B cell (primary cell): ENCODE data around the gene CAMK2D. TPM values are rescaled to one million over a fixed set of nuclear protein-coding genes. Genes with fewer than 3 reads are reported as not detected.

Source experiments
- ATAC-seq: fragments of 200-7000 bp; cut with Tn5 transposase; one replicate; pipeline ENCODE4 v1.10.0; 2021; ENCODE audit warnings: low read depth, mild to moderate bottlenecking, moderate number of reproducible peaks, moderate library complexity
- CTCF ChIA-PET: fragments of 350-600 bp; sonication (Branson Sonifier 250); formaldehyde crosslinking; loops from one replicate; lab custom pipeline; 2021; ENCODE audit warnings: antibody characterized with exemption, inconsistent platforms; lab: Charles Lee
- POLR2A ChIA-PET: fragments of 350-600 bp; sonication (Branson Sonifier 250); formaldehyde crosslinking; loops from one replicate; lab custom pipeline; 2021; ENCODE audit warnings: antibody characterized with exemption; lab: Charles Lee
- DNase-seq: peaks from one replicate; pipeline ENCODE4 v3.0.0; 2013
- H2AFZ ChIP-seq: 2 replicates; pipeline ENCODE4 v1.6.1; 2012; ENCODE audit warnings: mild to moderate bottlenecking, low read depth, low read length; ENCODE audit not compliant: insufficient read depth, poor library complexity, severe bottlenecking
- H3K27ac ChIP-seq, 2 donors: 1 replicate in 1 of 2; 2 replicates in 1 of 2; pipeline ENCODE4 v1.5.1; 2012 to 2013; ENCODE audit warnings: low read length in 2 of 2, mild to moderate bottlenecking in 2 of 2, moderate library complexity in 1 of 2
- H3K27me3 ChIP-seq, 4 experiments: fragments of 200-600 bp in 1 of 4; sonication (generic) in 1 of 4; replicated peaks in 1 of 4; 1 replicate in 2 of 4; 2 replicates in 2 of 4; pipeline versions ENCODE4 v1.6.1 to v1.7.0; 2013 to 2016; ENCODE audit warnings: low read length in 3 of 4, mild to moderate bottlenecking in 2 of 4, mixed read lengths in 1 of 4, moderate library complexity in 1 of 4; ENCODE audit not compliant: insufficient read depth in 4 of 4, control insufficient read depth in 3 of 4; ENCODE audit errors: control extremely low read depth in 1 of 4
- H3K36me3 ChIP-seq, 2 experiments: replicated peaks in 1 of 2; 1 replicate in 1 of 2; 2 replicates in 1 of 2; pipeline versions ENCODE4 v1.6.1 to v1.7.1; 2013; ENCODE audit warnings: low read length in 1 of 2; ENCODE audit not compliant: insufficient read depth in 2 of 2, control insufficient read depth in 1 of 2; ENCODE audit errors: control extremely low read depth in 1 of 2, extremely low read depth in 1 of 2
- H3K4me1 ChIP-seq, 2 donors: fragments of 200-600 bp in 1 of 2; sonication (generic) in 1 of 2; 1 replicate in 1 of 2; 2 replicates in 1 of 2; pipeline versions ENCODE4 v1.5.1 to v1.6.1; 2013 to 2017; ENCODE audit warnings: low read length in 2 of 2; ENCODE audit not compliant: control insufficient read depth in 2 of 2, insufficient read depth in 2 of 2
- H3K4me2 ChIP-seq: replicated peaks from 2 replicates; pipeline ENCODE3; 2012; ENCODE audit warnings: mild to moderate bottlenecking, low read depth, low read length; ENCODE audit not compliant: poor library complexity, severe bottlenecking
- H3K4me3 ChIP-seq, 5 experiments: fragments of 200-600 bp in 1 of 5; sonication (generic) in 1 of 5; 1 replicate in 3 of 5; 2 replicates in 2 of 5; pipeline versions ENCODE4 v1.5.1 to v1.7.0; 2011 to 2016; ENCODE audit warnings: low read length in 4 of 5, mild to moderate bottlenecking in 4 of 5, low read depth in 2 of 5, control low read depth in 1 of 5, moderate library complexity in 1 of 5; ENCODE audit not compliant: insufficient read depth in 1 of 5; ENCODE audit errors: control extremely low read depth in 1 of 5, extremely low read depth in 1 of 5
- H3K79me2 ChIP-seq: fragments of 200-600 bp; sonication (generic); one replicate; pipeline ENCODE4 v1.6.0; 2016; ENCODE audit warnings: low read length; ENCODE audit not compliant: control insufficient read depth, insufficient read depth
- H3K9ac ChIP-seq: fragments of 200-600 bp; sonication (generic); 2 replicates; pipeline ENCODE4 v1.6.1; 2017; ENCODE audit warnings: mild to moderate bottlenecking, low read length, moderate library complexity
- H3K9me3 ChIP-seq, 3 donors: one replicate each; pipeline versions ENCODE4 v1.6.1 to v1.7.1; 2013; ENCODE audit warnings: low read length in 2 of 3; ENCODE audit not compliant: control insufficient read depth in 2 of 3, insufficient read depth in 1 of 3; ENCODE audit errors: control extremely low read depth in 1 of 3
- H4K20me1 ChIP-seq: 2 replicates; pipeline ENCODE4 v1.6.0; 2012; ENCODE audit warnings: mild to moderate bottlenecking, low read length; ENCODE audit not compliant: insufficient read depth, control insufficient read depth, poor library complexity, severe bottlenecking
- H3K27ac Mint-ChIP-seq: one replicate; pipeline ENCODE4 v1.8.0; 2021; ENCODE audit warnings: mixed read lengths
- H3K27me3 Mint-ChIP-seq: one replicate; pipeline ENCODE4 v1.8.0; 2021; ENCODE audit warnings: mixed read lengths
- H3K4me1 Mint-ChIP-seq: one replicate; pipeline ENCODE4 v1.8.0; 2021; ENCODE audit warnings: mixed read lengths
- H3K4me3 Mint-ChIP-seq: one replicate; pipeline ENCODE4 v1.8.0; 2021; ENCODE audit warnings: mixed read lengths
- H3K9me3 Mint-ChIP-seq: one replicate; pipeline ENCODE4 v1.8.0; 2022; ENCODE audit warnings: mixed read lengths; ENCODE audit not compliant: insufficient read depth
- CTCF ChIP-seq: fragments of 200-600 bp; IDR thresholded peaks from one replicate; pipeline ENCODE4 v1.8.0; 2022; ENCODE audit warnings: antibody characterized with exemption, mild to moderate bottlenecking
- EZH2 ChIP-seq: IDR thresholded peaks from 2 replicates; pipeline ENCODE4 v1.6.1; 2012; ENCODE audit warnings: borderline replicate concordance, low read depth, mild to moderate bottlenecking, moderate library complexity, low read length; ENCODE audit not compliant: insufficient read depth, poor library complexity, severe bottlenecking
- whole genome bisulfite sequencing: methylation state at CpG from one replicate; pipeline ENCODE4 v1.1.5; 2013; ENCODE audit warnings: missing lambda C conversion rate; ENCODE audit not compliant: insufficient coverage; 5-methylcytosine and 5-hydroxymethylcytosine counted together
- intact Hi-C: fragments of 100-400 bp; cut with micrococcal nuclease; formaldehyde crosslinking; loops from one replicate; pipeline ENCODE4 v1.10.0; 2022
- polyA plus RNA-seq: library from polyadenylated mRNA; depleted of rRNA; stranded (reverse); fragments of >200 nt; gene quantifications from 2 replicates; pipeline ENCODE4 v1.2.3, GENCODE V29; 2012
- total RNA-seq, 2 donors: library from RNA; stranded (reverse); fragments of 120-200 nt in 1 of 2; gene quantifications; 1 replicate in 1 of 2; 2 replicates in 1 of 2; pipeline versions ENCODE4 v1.2.3 to v1.2.4, GENCODE V29; 2013 to 2022

Gene CAMK2D
- total and polyA plus RNA-seq, 2 donors (not counting 1 experiment from before 2014, with no cell fraction given), result 26.3 to 57.0 TPM

- H3K79me2 ChIP-seq, result peaks cover 18% of the 10 kb centered on the region
- no peak overlapping the region for H3K4me2 ChIP-seq
- peaks cover 10 to 16% of the 10 kb centered on the region in 2 experiments for H3K36me3 ChIP-seq
- no peaks in the 10 kb centered on the region for H3K27me3 ChIP-seq
- H3K4me1 Mint-ChIP-seq, result peaks cover 5% of the 10 kb centered on the region
- H4K20me1 ChIP-seq, result no peaks in the 10 kb centered on the region
- intact Hi-C loops, result no loop called here
- TF ChIP-seq CTCF (no peak), EZH2 (no peak)
- DNase-seq, result no peak
- H3K27me3 Mint-ChIP-seq, result no peaks in the 10 kb centered on the region
- no peak overlapping the region for H3K4me3 ChIP-seq
- no peak overlapping the region for H3K27ac ChIP-seq
- H3K4me3 Mint-ChIP-seq, result no peak overlapping the region
- no peak for ATAC-seq
- H3K9me3 ChIP-seq, result no peaks in the 10 kb centered on the region
- H3K9ac ChIP-seq, result no peak overlapping the region
- POLR2A ChIA-PET, result no interaction called here
- no peaks in the 10 kb centered on the region for H3K4me1 ChIP-seq
- no peak overlapping the region for H3K27ac Mint-ChIP-seq
- no peaks in the 10 kb centered on the region for H3K9me3 Mint-ChIP-seq
- CTCF ChIA-PET, result no interaction called here
- no peak overlapping the region for H2AFZ ChIP-seq
Measured at GRCh38 chr4:113541933-113542332, 219.6 kb downstream of the CAMK2D start.

GRCh38 chr4:113540859-113541258 lies 220.7 kb downstream of the CAMK2D start:
- no peak for ATAC-seq
- peaks cover 10 to 24% of the 10 kb centered on the region in 2 experiments for H3K36me3 ChIP-seq
- no peaks in the 10 kb centered on the region for H3K9me3 Mint-ChIP-seq
- no peak for DNase-seq
- H3K4me1 Mint-ChIP-seq, result peaks cover 5% of the 10 kb centered on the region
- no peak overlapping the region for H3K4me3 ChIP-seq
- H3K9ac ChIP-seq, result no peak overlapping the region
- no peaks in the 10 kb centered on the region for H3K4me1 ChIP-seq
- WGBS, result no CpG with 5 or more reads among the region's 1 CpG
- H2AFZ ChIP-seq, result no peak overlapping the region
- no peak overlapping the region for H3K27ac ChIP-seq
- H3K4me2 ChIP-seq, result no peak overlapping the region
- POLR2A ChIA-PET, result no interaction called here
- no peaks in the 10 kb centered on the region for H3K9me3 ChIP-seq
- peaks cover 10% of the 10 kb centered on the region for H3K79me2 ChIP-seq
- CTCF ChIA-PET, result no interaction called here
- no peak overlapping the region for H3K27ac Mint-ChIP-seq
- H4K20me1 ChIP-seq, result no peaks in the 10 kb centered on the region
- no peaks in the 10 kb centered on the region for H3K27me3 Mint-ChIP-seq
- H3K27me3 ChIP-seq, result no peaks in the 10 kb centered on the region
- no peak overlapping the region for H3K4me3 Mint-ChIP-seq
- intact Hi-C loops, result no loop called here
- TF ChIP-seq EZH2, result no peak
- TF ChIP-seq CTCF, result no peak
